HG02623 (cell line): Measurements from ENCODE around the gene SF3B4.
"Not testable (repeated sequence)": the region's sequence is repeated elsewhere in the genome, so short reads cannot be mapped to it uniquely, and the experiment has no call there.

ENCODE experiments used
- ATAC-seq: cut with Tn5 transposase; IDR thresholded peaks from one replicate; pipeline ENCODE4 v1.9.1; 2021; ENCODE audit warnings: moderate library complexity; ENCODE audit not compliant: unreplicated experiment

The SF3B4 gene, protein sequence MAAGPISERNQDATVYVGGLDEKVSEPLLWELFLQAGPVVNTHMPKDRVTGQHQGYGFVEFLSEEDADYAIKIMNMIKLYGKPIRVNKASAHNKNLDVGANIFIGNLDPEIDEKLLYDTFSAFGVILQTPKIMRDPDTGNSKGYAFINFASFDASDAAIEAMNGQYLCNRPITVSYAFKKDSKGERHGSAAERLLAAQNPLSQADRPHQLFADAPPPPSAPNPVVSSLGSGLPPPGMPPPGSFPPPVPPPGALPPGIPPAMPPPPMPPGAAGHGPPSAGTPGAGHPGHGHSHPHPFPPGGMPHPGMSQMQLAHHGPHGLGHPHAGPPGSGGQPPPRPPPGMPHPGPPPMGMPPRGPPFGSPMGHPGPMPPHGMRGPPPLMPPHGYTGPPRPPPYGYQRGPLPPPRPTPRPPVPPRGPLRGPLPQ

DNA sequence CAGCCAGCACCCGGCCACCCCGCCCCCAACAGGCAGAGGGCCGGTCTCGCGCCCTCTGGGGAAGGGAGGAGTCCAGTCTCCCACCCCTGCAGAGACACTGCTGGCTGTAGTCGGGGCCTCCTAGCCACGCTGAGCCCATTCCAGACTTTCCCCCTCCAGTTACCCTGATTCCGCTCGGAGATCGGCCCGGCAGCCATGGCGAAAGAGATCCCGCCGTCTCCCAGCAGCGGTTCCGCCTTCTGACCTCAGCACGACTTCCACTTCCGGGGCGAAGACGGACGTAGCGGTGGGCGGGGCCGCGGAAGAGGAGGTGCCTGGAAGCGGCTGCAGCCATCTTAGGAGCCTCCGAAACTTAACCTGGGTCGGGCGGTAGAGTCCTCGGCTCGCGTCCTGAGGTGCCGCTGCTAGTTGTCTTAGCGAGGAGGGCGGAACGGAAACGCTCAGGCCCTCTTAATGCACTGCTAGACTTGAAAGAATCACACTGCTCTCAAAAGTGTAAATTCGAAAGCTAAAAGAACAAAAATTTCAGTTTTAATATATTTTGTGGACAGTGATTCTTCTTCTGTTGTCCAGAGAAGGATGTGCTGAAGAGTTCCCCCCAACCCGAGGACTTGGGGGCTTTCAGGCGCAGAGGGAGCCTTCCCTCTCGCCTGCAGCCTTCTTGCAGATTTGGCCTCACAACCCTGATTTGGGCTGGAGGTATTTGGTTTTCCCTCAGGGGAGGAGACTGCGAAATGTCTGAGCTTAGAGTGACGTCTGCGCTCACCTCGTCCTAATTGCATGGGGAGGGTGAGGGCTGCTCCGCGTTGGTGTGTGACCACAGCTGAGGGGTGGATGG lies at the start of gene SF3B4:
Gene SF3B4 (minus strand): TSS at position 241 of the 838 bp plus-strand sequence. CDS start 44 bp downstream, at position 197.
- ATAC-seq, result peak; percentile 87

GRCh38 chr1:149977345-149977744 lies 49.7 kb upstream of the SF3B4 start:
- ATAC-seq, result no peak

- no peak for ATAC-seq
These were observed 44.9 kb upstream of the SF3B4 start for GRCh38 chr1:149972547-149972946.

DNA sequence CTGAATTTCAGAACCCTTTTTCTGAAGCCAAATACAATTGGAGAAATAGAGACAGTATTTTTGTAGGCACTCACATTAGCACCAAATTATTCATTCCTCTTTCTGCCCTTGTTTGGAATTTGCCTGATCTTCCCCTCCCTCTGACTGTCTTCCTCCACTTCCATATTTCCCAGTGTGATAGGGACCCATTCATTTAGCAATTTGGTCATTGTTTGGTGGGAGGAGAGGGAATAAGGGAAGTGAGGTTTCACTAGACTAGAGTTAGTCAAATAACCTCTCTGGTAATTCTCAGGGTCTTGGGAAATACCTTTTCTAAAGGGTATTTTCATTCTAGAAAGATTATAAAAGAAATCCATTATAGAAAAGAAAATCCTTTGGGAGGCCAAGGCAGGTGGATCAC lies 40.0 kb upstream of the SF3B4 start:
- ATAC-seq, result no peak

- ATAC-seq, result no peak
These were observed 39.4 kb upstream of the SF3B4 start for GRCh38 chr1:149967041-149967440.

DNA sequence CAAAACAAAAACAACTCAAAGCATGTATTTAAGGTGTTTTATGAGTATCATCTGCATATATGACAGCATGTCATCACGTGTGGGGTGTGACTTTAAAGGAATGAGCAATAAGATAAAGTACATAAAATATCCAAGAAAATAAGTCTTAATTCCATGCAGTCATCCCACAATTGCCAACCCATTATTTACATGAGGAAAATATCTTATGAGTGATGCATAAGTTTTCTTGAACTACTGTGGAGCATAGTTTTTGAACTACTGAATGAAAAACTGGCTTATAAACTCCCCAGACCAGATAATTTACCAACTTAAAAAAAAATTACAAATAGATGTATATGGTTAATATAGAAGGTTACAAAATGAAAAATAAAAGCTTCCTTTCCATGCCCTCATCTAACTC lies 38.8 kb upstream of the SF3B4 start:
- ATAC-seq, result no peak

- no peak for ATAC-seq
These were observed 37.8 kb upstream of the SF3B4 start for GRCh38 chr1:149965440-149965839.

- ATAC-seq, result no peak
These were observed 35.8 kb upstream of the SF3B4 start for GRCh38 chr1:149963358-149963757.

- ATAC-seq, result no peak
These were observed 35.1 kb upstream of the SF3B4 start for GRCh38 chr1:149962736-149963135.

DNA sequence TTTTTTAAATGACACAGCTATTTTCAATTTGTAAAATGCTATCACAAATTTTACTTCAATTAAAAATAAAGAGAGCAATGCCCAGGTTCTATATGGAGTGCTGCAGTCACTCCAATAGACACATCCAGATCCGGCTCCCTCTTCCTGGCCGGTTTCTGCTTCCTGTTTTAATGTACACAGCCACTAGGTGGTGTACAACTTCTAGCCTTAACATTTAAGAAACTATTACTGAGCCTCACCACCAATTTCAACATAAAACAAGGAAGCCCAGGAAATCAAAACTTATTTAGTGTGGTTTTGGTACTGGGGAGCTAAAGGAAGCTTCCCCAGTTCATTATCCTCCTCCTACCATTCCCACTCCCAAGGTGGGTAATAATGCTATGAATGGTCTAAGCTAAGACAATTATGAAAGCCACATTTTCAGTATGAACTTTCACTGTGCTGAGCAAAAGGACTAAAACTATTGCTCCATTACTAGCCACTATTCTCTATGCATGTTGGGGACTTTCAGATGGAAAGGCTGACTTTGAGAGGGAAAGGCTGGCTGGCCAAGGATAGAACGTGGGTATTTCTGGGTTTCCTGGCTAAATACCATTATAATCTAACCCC lies 34.5 kb upstream of the SF3B4 start:
- ATAC-seq, result no peak

GRCh38 chr1:149957548-149957947 lies 29.9 kb upstream of the SF3B4 start:
- not testable (repeated sequence) for ATAC-seq

DNA sequence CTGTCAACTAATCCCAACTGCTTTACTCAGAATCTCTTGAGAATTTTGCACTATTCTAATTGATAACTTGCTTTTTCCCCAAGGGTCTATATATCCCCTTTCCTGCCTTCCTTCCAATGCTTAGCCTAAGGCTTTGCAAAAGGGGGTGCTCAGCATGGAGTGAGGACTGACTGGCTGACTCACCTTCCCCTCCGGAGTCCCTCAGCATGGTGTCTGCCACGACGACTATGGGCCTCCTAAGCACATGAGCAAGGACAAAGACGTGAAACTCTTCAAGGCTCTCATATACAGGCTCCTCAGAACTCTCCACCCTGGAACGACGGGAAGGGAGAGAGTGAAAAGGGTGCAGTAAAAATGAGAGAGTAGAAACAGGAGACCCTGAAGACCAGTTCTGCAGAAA lies 22.3 kb upstream of the SF3B4 start:
- no peak for ATAC-seq

DNA sequence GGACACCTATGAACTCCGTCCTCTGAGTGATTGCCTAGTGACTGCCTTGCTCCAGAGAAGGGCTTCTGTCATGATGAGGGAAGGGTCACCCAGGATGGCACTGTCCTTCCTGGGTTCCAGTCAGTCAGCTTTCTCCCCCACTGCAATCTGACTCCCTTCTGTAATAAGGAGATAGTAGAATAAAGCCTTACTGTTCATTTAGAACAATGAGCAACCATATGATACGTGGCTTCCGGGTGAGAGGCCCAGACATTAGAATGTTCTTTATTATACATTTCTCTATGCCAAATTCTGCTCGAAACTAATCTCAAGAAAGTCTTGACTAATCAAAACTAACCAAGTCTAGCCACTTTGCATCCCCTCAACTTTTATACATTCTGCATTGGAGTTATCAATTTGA lies 17.6 kb upstream of the SF3B4 start:
- no peak for ATAC-seq

GRCh38 chr1:149942885-149943284 lies 15.3 kb upstream of the SF3B4 start:
- no peak for ATAC-seq

DNA sequence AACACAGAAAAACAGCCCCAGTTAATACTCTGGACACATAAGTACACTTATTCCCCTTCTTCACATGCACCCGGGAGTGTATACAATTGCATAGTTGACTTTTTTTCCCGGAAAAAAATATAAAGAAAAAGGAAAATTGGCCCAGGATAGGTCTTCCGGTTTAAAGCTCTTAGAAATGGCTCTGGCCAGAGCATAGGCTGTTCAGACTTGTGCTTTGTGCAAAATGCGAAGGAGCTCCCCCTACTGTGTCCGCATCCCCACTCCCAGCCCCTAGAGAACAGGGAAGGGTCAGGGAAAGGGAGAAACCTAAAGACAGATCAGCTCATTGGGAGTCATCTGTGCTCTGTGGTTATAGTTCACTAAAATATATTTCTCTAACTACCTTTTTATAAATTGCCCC lies 14.6 kb upstream of the SF3B4 start:
- no peak for ATAC-seq

- no peak for ATAC-seq
These were observed 12.8 kb upstream of the SF3B4 start for GRCh38 chr1:149940427-149940826.

DNA sequence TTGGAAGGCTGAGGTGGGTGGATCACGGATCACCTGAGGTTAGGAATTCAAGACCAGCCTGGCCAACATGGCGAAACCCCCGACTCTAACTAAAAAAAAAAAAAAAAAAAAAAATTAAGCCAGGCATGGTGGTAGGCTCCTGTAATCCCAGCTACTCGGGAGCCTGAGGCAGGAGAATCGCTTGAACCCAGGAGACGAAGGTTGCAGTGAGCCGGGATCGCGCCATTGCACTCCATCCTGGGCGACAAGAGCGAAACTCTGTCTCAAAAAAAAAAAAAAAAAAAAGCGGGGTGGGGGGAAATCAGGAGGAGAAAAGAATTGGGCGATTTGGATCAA lies 11.0 kb upstream of the SF3B4 start:
- not testable (repeated sequence) for ATAC-seq

DNA sequence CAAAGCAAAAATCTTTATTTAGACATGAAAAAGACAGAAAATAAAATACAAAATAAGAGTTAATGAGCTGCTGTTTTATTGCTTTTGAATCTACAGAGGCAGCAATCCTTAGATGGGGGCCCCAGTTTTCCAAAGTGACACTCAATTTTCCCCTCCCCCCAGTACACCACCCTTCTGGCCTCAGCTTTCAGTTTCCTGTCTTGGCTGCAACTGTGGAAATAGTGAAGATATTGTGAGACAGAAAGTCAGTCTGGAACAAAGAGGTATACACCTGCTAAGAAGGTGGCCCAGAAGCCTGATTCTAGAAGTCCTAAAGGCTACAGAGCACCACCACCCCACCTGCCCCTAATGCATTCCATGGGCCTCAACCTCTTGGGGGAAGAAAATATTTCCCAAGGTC lies 10.2 kb upstream of the SF3B4 start:
- ATAC-seq, result no peak

GRCh38 chr1:149936992-149937705 lies 9.5 kb upstream of the SF3B4 start:
- ATAC-seq, result no peak

DNA sequence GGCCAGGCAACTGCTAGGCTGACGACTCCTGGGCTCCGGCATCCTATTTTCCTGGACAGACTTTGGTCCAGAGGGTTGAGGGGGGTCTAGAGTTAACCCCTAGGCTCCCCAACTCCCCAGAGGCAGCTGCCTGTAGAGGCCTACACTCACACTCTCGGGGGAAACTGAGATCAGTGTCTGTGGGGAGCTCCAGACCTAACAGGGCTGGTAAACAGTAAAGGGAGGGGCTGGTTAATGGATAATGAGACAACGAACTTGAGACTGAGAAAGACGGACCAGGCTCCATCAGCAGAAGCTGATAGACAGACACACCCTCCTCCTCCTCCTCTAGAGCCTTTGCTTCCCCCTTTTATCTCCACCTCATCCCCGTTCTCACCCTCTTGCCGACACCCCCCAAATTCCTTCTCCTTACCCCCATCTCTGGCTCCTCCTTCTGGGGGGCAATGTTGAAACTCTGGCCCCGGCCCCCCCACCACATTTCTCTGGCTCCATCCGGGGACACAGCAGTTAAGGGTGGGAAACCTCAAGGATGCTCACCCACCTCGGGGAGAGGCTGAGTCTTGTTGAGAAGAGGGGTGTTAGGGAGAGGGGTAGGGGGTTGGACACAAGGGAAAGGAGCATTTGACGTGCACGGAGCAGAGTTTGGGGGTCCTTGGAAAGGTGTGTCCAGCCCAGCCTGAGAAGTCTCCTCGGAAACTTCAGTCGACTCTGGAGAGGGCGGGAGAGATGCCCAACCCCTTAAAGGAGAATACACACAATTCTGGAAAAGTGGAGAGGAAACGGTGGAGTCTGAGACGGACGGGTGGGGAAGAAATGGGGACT lies 8.8 kb upstream of the SF3B4 start, which contains the start of gene MTMR11:
Gene MTMR11 (minus strand): TSS at position 710 of the 822 bp plus-strand sequence. CDS start 232 bp downstream, at position 478.
- no peak for ATAC-seq
